HL-60/S4 (cell line): ENCODE results near the gene RNF115.
"Not testable (repeated sequence)": the region's sequence is repeated elsewhere in the genome, so short reads cannot be mapped to it uniquely, and the experiment has no call there.

ENCODE experiments used
- in situ Hi-C: fragments of 300-500 bp; cut with MboI; formaldehyde crosslinking; loops from 2 replicates; pipeline ENCODE4 v1.14.3; 2022; ENCODE audit warnings: low sequenced_read_pairs

The RNF115 gene

DNA sequence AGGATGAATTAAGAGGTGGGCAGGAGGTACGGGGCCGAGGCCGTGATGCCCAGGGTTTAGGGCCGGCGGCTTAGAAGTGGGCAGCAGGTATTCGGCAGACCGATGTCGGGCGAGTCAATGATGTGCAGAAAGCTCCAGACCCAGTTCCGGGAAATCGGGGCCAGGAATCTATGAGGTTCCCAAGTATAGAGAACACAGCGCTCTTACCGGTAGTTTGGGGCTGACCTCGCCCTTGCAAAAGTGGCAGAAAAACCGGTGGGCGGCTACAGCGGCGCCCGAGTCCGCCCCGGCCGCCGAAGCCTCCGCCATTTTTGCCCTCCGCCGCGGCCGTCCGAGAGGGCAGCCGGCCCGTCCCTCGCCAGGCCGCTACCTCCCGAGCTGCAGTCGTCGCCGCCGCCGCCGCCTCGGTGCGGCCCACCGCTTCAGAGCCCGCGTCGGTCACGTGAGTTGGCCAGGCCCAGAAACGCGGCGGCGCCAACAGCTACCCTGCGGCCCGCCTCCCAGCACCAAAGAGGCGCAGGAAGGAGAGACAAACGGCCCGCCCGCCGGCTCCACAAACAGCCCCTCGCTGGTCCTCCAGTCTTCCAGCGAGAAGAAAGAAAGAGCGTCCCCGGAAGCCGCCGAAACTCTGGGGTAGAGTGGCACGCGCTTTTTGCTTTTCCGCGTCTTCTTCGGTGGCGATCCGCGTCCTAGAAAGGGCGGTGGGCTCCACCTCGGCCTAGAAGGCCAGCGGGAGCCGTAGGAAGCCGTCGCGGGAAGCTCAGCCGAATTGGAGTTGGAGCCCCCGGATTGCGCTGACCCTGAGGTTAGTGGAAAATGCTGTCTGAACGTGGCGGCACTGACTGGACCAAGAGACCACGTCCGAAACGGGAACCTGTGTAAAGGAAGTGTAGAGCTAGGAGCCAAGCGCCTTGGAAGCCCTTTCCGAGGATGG is at the start of gene RNF115, which contains the start of gene POLR3C:
Gene RNF115, minus strand, starts transcription at position 531 of the 934 bp plus-strand sequence. Its CDS starts 222 bp downstream, at position 309.
Gene POLR3C, plus strand, starts transcription at position 636 of the 934 bp plus-strand sequence. CDS start 1,577 bp downstream, outside the sequence.
- in situ Hi-C loops: no loop called here

DNA sequence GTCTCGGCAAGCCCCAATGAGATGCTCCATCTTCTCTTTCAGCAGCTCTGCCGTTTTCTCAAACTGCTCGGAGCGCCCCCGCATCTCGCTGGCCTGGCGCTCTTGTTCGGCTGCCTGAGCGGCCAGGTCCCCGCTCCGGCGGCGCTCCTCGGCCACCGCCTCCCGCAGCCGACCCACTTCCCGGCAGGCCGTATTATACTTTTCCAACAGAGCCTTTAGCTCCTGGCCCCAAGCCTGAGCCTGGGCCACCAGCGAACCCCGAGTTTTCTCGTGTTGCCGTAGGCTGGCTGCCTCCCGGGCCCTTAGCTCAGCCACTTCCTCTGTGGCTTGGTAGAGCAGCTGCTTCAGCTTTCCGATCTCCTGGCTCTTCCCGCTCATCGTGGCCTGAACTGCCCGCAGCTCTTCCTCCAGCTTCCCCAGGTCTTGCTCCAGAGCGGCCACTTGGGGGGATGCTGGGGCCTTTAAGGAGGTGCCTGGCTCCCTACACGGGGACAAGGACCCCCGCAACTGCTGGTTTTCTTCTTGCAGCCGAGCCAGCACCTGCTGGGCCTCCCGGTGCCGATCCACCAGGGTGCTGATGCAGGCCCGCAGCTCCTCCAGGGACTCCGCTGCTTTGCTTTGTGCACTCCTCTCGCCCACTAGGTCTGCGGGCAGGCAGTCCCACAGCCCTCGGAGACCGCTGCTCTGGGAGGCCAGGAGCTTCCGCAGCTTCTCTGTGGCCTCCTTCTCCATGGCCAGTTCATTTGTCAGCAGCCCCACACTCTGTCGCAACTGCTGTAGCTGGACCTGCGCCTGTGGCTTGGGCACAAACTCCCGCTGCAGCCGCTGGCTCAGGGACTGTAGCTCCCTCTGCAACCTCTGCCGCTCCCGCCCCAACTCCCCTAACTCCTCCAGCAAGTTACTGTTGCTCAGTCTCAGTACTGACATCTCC is 48.4 kb upstream of the RNF115 start:
- in situ Hi-C loops: no loop called here

DNA sequence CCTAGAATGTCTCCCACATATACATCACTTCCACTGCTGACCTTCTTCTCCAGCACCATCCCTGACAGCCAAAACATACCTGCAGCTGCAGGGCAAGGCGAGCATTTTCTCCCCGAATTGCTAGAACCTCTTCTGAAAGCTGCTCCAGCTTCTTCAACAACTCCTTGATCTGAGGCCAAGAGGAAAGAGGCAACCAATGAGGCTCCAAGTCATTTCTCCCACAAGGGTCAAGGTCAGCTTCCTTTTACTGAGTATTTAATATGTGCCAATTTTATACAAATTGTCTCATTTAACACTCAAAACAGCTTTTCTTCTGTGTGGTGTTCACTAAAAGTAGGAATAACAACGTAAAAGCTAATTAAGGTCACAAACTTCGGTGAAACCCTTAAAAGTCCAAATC is 44.3 kb upstream of the RNF115 start:
- in situ Hi-C loops: no loop called here

DNA sequence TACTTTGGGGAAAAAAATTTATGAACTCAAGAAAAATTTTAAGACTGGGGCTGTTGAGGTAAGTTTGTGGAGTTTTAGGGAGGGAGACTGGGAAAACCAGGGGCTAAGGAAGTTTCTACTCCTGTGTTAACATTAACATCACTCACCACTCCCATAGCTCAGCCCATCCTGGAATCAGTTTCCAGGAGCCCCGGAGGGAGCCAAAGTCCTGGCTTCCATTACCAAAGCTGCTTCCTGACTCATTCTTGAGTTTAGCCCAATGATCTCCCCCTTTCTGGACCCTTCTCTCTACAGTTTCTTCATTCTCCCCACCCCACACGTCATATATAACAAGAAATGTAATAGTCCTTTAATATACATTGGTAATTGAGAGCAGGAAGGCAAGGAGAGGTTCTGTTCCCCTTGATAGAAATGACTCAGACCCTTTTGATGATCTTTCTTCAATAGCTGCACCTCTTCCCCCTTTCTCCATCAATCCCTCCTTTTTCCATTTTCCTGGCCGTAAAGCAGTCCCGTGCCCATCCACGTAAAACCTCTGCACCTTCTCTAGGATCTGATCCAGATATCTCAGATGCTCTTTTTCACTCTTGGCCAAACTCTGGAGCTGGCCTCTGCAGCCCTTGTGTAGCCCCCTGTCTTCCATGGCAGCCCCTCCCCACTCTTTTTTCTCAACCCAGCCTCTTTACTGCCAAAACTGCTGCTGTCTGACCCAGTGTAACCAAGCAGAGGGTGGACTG is 39.6 kb upstream of the RNF115 start:
- in situ Hi-C loops: no loop called here

DNA sequence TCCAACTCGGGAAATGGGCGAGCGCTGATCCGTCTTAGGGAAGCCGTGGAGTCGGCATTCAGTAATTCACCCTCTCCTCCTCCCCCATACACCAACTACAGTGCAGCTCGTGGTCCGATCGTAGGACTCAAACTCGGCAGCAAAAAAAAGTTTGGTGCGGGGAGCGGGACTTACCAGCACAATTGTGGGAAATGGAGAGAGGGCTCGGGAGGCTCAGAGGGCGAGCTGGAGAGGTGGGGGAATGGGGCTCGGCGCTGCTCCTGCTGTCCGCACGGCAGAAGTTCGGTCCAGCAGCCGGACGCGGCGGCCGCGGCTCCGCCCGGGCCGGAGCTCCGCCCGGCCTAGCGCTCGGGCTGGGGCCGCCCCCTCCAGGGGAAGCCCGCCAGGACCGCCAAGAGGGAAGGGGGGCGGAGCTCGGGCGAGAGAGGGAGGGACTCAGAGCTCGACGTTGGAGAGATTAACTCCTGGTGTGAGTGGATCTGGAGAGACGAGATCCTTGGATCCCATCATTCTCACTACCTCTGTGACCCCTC is 35.7 kb upstream of the RNF115 start:
- in situ Hi-C loops: loop anchor here (10.0 kb wide), 1 partner anchor 105 kb away; the partner anchor contains the start of genes ANKRD34A and POLR3GL

DNA sequence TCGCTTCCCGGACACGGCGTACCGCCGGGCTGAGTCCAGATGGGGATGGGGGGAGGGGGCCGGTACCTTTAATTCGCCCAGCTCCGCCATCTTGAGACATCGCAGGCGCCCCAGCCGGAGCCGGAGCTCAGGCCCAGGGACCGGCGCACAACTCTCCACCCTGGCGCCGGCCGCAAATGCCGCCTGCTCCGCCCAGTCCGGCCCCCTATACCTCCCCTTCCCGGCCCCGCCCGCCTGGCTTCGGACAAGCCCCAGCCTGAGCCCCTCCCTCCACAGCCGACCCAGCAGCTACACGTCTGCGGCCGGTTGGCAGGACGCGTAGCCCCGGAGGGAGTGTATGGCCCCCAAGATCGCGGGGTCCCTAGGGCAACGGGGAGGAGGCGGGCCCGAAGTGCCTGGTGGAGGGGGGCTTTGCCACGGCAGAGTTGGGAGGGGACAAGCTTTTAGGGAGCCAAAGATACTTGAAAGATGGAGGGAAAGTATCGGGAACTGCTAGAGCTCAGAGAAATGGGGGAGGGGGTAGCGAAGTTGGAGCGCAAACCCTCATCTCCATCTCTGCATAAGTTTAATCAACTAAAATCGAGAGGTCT is 35.1 kb upstream of the RNF115 start, which contains the start of gene PIAS3:
Gene PIAS3, minus strand, starts transcription at position 181 of the 590 bp plus-strand sequence. Its CDS starts 91 bp downstream, at position 90.
- in situ Hi-C loops: loop anchor here (10.0 kb wide), 1 partner anchor 106 kb away; the partner anchor contains the start of genes ANKRD34A and POLR3GL

DNA sequence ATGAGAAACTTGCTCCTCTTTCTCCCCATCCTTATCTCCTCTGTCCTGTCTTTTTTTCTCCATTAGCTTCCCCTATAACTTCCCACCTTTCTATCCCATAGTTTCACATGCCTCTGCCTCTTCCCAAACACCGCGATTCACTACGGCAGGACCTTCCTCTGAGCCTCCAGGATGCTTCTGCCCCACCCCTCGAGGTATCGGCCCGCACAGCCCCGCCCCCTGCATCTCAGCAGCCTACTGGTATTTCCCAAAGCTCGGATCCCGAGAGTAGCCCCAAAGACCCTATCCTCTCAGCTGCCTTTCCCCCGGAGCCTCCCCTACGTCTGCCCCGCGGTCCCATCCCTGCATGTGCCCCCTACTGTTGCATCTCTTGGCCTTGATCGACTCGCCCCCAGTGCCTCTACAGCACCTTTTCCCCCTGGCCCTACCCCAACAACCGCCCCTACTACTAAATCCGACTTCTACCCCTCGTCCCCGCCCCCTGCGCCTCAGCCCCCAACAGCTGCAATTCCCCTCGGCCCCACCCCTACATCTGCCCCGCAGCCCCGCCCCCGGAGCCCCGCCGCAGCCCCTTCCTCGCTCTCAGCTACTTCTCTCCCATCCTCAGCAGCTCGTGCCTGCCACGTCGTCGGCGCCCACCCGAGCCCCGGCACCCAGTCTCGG is 34.5 kb upstream of the RNF115 start:
- in situ Hi-C loops: loop anchor here (10.0 kb wide), 1 partner anchor 106 kb away; the partner anchor contains the start of genes ANKRD34A and POLR3GL

DNA sequence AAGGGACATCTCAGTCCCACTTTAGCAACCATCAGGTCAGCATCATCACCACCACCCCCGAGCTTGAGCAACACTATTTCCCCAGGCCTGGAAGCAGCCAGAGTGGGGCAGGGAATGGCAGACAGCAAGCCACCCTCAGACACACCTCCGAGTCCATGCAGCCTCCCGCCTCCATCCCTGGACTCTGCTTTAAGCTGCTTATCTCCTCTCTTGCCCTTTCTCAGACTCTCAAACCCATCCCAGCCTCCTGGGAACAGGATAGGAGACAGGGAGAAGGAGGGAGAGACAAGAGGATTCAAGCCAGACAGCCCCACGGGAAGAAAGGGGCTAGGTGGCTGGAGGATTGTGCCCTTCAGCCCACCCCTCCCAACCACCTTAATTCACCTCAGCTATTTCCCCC is 33.3 kb upstream of the RNF115 start:
- in situ Hi-C loops: loop anchor here (10.0 kb wide), 1 partner anchor 108 kb away; the partner anchor contains the start of genes ANKRD34A and POLR3GL

DNA sequence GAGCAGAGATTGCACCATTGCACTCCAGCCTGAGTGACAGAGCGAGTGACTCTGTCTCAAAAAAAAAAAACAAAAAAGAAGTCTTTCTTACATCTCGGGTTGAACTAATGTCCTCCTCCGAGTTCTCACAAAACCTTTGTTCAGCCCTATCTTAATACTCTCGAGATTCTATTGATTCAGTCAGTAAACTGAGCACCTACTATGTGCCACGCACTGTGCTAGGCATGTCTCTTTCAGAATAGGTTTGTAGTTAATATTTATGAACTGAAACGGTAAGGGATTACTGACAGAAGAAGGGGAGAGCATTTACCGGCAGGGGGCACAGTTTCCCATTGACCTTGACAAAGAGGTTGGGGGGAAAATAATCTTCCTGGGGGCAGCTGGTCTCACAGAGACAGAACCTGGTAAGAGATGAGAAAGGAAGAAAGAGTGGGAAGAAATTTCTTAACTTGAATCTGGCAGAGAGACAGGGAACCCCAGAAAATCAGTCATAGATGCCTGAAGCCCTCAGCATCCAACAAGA is 31.6 kb upstream of the RNF115 start:
- in situ Hi-C loops: loop anchor here (10.0 kb wide), 1 partner anchor 109 kb away; the partner anchor contains the start of genes ANKRD34A and POLR3GL

DNA sequence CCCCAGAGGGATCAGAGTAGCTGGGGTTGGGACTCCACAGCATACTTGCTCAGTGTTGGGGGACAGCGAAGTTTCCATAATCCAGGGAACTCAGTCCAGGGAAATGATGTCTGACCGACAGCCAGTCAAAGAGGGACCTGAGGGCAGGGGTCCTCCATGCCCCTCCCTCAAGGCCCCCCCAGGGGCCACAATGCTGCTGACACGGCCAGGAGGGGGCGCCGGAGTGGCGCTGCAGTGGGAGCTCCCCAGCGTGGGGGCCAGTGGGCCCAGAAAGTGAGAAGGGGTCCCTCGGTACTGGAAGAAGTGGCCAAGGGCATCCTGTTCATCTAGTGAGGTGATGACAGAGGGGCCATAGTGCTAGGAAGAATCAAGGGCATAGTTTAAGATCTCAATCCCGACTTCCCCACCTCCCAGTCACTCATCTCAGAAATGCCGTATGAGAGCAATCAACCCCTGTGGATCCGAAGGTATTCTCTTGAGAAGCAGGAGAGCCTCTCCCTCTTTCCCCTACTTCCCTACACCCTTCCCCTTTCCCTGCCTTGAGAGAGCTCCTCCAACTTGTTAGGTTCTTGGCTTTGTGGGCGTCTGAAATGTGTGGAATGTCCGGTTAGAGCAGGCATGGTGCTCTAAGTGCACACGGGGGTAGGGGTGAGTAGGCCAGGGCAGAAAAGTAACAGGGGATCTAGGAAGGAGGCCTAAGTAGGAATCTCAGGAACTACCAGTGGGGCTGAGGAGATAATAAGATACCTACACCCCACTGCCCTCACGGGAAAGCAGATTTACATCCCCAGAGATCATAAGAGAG is 25.7 kb upstream of the RNF115 start:
- in situ Hi-C loops: loop anchor here (10.0 kb wide), 1 partner anchor 115 kb away; the partner anchor contains the start of genes ANKRD34A and POLR3GL

DNA sequence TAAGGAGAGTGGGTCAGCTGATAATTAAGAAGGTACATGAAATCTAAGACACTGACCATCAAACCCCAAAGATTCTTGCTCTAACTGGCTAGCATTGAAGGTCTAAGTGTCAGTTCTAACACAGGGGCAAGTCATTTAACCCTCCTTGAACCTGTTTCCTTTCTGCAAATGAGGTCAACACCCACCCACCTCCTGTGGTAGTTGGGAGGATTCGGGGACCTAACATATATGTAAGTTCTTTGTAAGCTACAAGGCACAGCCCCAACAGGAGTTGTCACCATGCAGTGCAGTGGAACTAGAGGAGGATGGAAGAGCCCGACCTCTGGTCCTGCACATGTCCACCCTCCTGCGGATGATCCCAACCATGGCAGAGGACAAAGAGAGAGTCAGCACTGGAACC is 23.9 kb upstream of the RNF115 start:
- in situ Hi-C loops: no loop called here

DNA sequence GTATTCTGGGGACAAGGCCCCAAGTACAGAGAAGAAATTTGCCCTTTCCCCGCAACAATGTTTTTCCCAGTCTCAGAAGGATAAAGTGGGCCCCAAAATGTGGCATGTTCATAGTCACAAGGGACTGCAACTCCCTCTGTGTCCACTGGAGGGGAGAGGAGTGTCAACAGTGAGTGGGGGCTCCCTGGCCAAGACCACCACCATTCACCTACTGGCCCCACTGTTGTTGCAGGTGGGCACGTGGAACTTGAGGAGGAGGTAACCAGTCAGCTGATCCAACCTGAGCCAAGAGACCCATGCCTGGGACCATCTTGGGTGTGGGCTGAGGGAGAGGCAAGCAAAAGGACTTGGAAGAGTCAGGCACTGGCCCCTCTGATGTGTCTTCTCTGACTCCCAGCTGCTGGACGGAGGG is 22.3 kb upstream of the RNF115 start:
- in situ Hi-C loops: no loop called here

DNA sequence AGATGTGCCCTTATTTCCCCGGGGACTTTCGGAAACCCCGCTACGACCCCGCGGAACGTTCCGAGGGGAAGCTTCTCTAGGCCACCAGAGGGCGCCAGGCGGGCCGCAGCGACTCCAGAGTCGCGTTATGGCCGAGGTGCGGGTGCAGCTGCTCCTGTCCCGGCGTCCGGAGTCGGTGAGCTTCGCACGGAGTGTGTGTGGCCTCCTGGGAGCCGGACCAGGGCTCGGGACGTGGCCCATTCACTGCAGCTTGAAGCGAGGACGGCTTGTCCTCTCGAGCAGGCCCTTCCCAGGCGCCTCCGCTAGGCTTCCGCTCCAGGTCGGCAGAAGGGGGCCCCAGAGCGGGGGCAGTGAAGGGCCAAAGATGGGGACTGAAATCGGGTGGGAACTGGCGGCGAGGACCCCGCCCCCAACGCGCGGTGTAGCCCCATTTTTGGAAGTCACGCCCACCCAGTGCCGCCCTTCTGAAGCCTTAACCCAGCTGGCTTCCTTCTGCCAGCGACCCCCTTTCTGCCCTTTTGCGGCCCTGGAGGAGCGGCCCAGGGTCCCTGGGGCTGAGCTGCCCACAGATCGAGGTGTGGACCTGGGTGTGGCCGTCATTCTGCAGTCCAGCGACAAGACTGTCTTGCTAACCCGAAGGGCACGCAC is 21.7 kb upstream of the RNF115 start, which contains the start of gene NUDT17:
Gene NUDT17, plus strand, starts transcription at position 117 of the 648 bp plus-strand sequence. Its CDS starts 11 bp downstream, at position 128.
- in situ Hi-C loops: no loop called here

DNA sequence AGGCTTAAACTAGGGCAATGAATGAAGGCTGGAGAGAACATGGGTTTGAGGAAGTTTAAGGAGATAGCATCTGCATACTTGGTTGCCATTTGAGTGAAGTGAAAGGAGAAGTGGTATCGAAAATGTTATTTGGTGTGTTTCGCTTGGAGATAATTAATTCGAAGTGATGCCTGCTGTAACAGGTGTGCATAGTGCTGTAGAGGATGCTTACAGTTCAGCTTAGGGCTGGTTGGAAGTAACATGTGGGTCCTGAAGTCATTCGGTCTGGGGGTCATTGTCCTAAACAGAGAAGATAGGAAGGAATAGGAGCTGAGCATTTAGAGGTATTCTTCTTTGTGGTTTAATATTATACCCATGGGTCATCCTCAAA is 21.2 kb upstream of the RNF115 start:
- in situ Hi-C loops: no loop called here

DNA sequence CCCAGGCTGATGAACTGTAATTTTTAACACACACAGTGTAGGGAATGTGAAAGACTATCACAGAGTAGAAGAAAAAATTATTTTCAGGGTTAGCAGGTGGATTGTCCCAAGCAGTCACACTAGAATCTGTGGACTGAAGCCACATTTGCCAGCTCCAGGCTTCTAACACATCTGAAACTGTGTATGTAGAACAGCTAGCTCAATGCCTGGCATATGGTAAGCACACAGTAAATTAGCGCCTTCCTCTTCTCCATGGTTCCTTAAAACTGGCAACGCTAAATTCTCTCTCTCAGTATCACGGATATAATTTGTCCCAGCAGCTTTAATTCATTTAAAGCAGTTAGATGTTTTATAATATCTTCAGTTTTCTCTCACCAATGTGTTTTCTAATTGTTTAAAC is 19.1 kb upstream of the RNF115 start:
- in situ Hi-C loops: no loop called here

DNA sequence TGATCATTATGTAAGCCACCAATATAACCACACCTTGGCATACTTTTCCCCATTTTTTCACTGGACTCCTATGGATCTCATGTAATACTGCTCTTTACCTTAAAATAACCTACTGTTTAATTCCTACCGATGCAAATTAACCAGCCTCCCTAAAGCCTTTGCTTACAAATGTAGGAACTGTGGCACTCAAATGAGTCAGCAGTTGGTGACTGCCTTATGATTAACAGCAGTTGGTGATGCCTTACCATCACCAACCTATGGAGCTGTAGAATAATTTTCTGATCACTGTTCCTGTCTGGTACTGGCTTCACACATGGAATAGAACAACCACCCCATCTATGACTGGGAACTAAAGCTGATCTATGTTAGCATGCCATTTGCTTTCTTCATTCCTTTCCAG is 13.8 kb upstream of the RNF115 start:
- in situ Hi-C loops: no loop called here

DNA sequence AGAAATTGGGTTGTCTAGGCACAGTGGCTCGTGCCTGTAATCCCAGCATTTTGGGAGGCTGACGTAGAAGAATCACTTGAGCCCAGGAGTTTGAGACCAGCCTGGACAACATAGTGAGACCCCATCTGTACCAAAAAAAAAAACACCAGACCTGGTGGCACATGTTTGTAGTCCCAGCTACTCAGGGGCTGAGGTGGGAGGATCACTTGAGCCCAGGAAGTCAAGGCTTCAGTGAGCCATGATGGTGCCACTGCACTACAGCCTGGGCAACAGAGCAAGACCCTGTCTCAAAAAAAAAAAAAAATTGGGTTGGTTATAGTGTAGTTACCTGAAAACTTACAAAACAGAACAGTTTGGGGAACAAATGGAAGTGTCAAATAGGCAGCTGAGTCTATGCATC is 6.9 kb upstream of the RNF115 start:
- in situ Hi-C loops: not testable (repeated sequence)
